Endothelial cell of umbilical vein (primary cell): Measurements from ENCODE around the gene CHIT1. TPM values are rescaled to one million over a fixed set of nuclear protein-coding genes. Genes with fewer than 3 reads are reported as not detected.

Source experiments
- BruUV-seq: library from RNA; stranded (reverse); fragments of 400-500 nt; replicated peaks from 2 replicates; lab custom pipeline; 2021; lab: Mats Ljungman, UMichigan
- CTCF ChIA-PET: fragments of 300-600, 350-600 bp; sonication (Branson Sonifier 250); formaldehyde crosslinking; loops from one replicate; lab custom pipeline; 2021; ENCODE audit warnings: antibody characterized with exemption, inconsistent platforms; lab: Charles Lee
- POLR2A ChIA-PET: fragments of 300-600, 350-600 bp; sonication (Branson Sonifier 250); formaldehyde crosslinking; loops from one replicate; lab custom pipeline; 2021; ENCODE audit warnings: antibody characterized with exemption, inconsistent platforms; lab: Charles Lee
- DNase-seq: peaks from one replicate; pipeline ENCODE4 v3.0.0-alpha.2; 2011; ENCODE audit warnings: low read depth, low spot score
- FAIRE-seq: peaks from 2 replicates; lab custom pipeline; 2011; peaks lifted over from hg19 to GRCh38; lab: Jason Lieb, UNC
- H2AFZ ChIP-seq: 2 replicates; pipeline ENCODE4 v1.6.0; 2012; ENCODE audit warnings: low read depth, low read length, control low read depth, inconsistent platforms
- H3K27ac ChIP-seq: 2 replicates; pipeline ENCODE4 v1.5.1; 2011; ENCODE audit warnings: low read depth, mild to moderate bottlenecking, control low read depth, low read length, moderate library complexity; ENCODE audit not compliant: insufficient read depth
- H3K27me3 ChIP-seq, 2 experiments: 2 replicates each; pipeline versions ENCODE4 v1.6.0 to v1.6.1; 2011; ENCODE audit warnings: low read length in 2 of 2, mixed read lengths in 1 of 2; ENCODE audit not compliant: control insufficient read depth in 2 of 2, insufficient read depth in 2 of 2
- H3K36me3 ChIP-seq, 2 experiments: 2 replicates in 1 of 2; 3 replicates in 1 of 2; pipeline ENCODE4 v1.5.1; 2011; ENCODE audit warnings: low read length in 2 of 2, mild to moderate bottlenecking in 1 of 2, moderate library complexity in 1 of 2; ENCODE audit not compliant: control insufficient read depth in 2 of 2, insufficient read depth in 2 of 2; ENCODE audit errors: extremely low read depth in 1 of 2
- H3K4me1 ChIP-seq: 3 replicates; pipeline ENCODE4 v1.5.1; 2011; ENCODE audit warnings: mild to moderate bottlenecking, low read length; ENCODE audit not compliant: control insufficient read depth, insufficient read depth; ENCODE audit errors: extremely low read depth
- H3K4me2 ChIP-seq: 2 replicates; pipeline ENCODE4 v1.6.1; 2011; ENCODE audit warnings: low read length, control low read depth, mixed read lengths; ENCODE audit not compliant: insufficient read depth
- H3K4me3 ChIP-seq, 3 experiments: fragments of 200-600 bp in 1 of 3; sonication (generic), shearing (Covaris generic) in 1 of 3; replicated peaks in 1 of 3; 2 replicates each; pipeline ENCODE4 v1.5.1; 2011 to 2016; ENCODE audit warnings: control low read depth in 3 of 3, low read length in 3 of 3, mild to moderate bottlenecking in 2 of 3, inconsistent platforms in 1 of 3, low read depth in 1 of 3, moderate library complexity in 1 of 3; ENCODE audit not compliant: insufficient read depth in 1 of 3
- H3K79me2 ChIP-seq: 2 replicates; pipeline ENCODE4 v1.6.0; 2012; ENCODE audit warnings: low read length, inconsistent platforms; ENCODE audit not compliant: control insufficient read depth, insufficient read depth
- H3K9ac ChIP-seq: replicated peaks from 2 replicates; pipeline ENCODE3; 2011; ENCODE audit warnings: low read length, control low read depth; ENCODE audit not compliant: insufficient read depth; ENCODE audit errors: extremely low read depth
- H3K9me1 ChIP-seq: replicated peaks from 3 replicates; pipeline ENCODE4 v1.6.0; 2011; ENCODE audit warnings: mild to moderate bottlenecking, low read length; ENCODE audit not compliant: control insufficient read depth, insufficient read depth; ENCODE audit errors: extremely low read depth
- H3K9me3 ChIP-seq: replicated peaks from 2 replicates; pipeline ENCODE4 v1.5.1; 2012; ENCODE audit warnings: low read length, inconsistent platforms; ENCODE audit not compliant: control insufficient read depth, insufficient read depth
- H4K20me1 ChIP-seq: replicated peaks from 2 replicates; pipeline ENCODE3; 2011; ENCODE audit warnings: mild to moderate bottlenecking, low read length; ENCODE audit not compliant: control insufficient read depth, insufficient read depth; ENCODE audit errors: extremely low read depth
- EZH2 ChIP-seq: IDR thresholded peaks from 2 replicates; pipeline ENCODE4 v1.6.1; 2012; ENCODE audit warnings: borderline replicate concordance, low read depth, mild to moderate bottlenecking, moderate library complexity, low read length, inconsistent platforms; ENCODE audit not compliant: severe bottlenecking
- FOS ChIP-seq: IDR thresholded peaks from 2 replicates; pipeline ENCODE4 v1.6.1; 2011; ENCODE audit warnings: mild to moderate bottlenecking, low read length, moderate library complexity, borderline replicate concordance; ENCODE audit not compliant: insufficient read depth
- GATA2 ChIP-seq: IDR thresholded peaks from 2 replicates; pipeline ENCODE4 v1.7.0; 2011; ENCODE audit warnings: low read depth, mild to moderate bottlenecking, moderate library complexity, mixed read lengths, low read length; ENCODE audit not compliant: insufficient read length, insufficient read depth
- JUN ChIP-seq: IDR thresholded peaks from 2 replicates; pipeline ENCODE4 v1.6.1; 2011; ENCODE audit warnings: borderline replicate concordance, low read depth; ENCODE audit not compliant: insufficient read length, insufficient read depth
- MAX ChIP-seq: IDR thresholded peaks from 2 replicates; pipeline ENCODE4 v1.6.1; 2011; ENCODE audit not compliant: insufficient read depth, insufficient read length
- MYC ChIP-seq: IDR thresholded peaks from one replicate; pipeline ENCODE4 v1.6.1; 2011; ENCODE audit warnings: mild to moderate bottlenecking, low read depth, low read length
- POLR2A ChIP-seq: IDR thresholded peaks from 2 replicates; pipeline ENCODE4 v1.6.1; 2012; ENCODE audit warnings: low read depth, mild to moderate bottlenecking, control low read depth, low read length
- POLR2AphosphoS5 ChIP-seq: IDR thresholded peaks from 2 replicates; pipeline ENCODE4 v1.6.1; 2012; ENCODE audit warnings: low read depth, mild to moderate bottlenecking, control low read depth, low read length, moderate library complexity; ENCODE audit not compliant: insufficient read depth
- dilution Hi-C: fragments of 300-500 bp; cut with MboI; formaldehyde crosslinking; loops from one replicate; pipeline ENCODE4 v1.15.0; 2019; ENCODE audit warnings: low sequenced_read_pairs; ENCODE audit not compliant: extremely low pct_ligation_motif_present
- intact Hi-C: fragments of 100-400 bp; cut with micrococcal nuclease; formaldehyde crosslinking; loops from one replicate; pipeline ENCODE4 v1.10.0; 2022
- polyA plus RNA-seq, 4 experiments: library from polyadenylated mRNA; depleted of rRNA in 3 of 4; stranded (reverse) in 3 of 4; unstranded in 1 of 4; fragments of >200 nt; gene quantifications; 2 replicates each; pipeline versions ENCODE4 v1.2.1 to v1.2.3, GENCODE V29; 2011 to 2012; ENCODE audit warnings: missing spikeins in 1 of 4
- total RNA-seq: library from RNA; stranded (reverse); gene quantifications from 2 replicates; pipeline ENCODE4 v1.2.3, GENCODE V29; 2021
- TF ChIP-seq, protein P1 (sequence below), 2 donors: IDR thresholded peaks; 1 replicate in 1 of 2; 2 replicates in 1 of 2; pipeline ENCODE4 v1.5.1; 2011; ENCODE audit warnings: low read length in 2 of 2, mild to moderate bottlenecking in 2 of 2, moderate library complexity in 2 of 2, control low read depth in 1 of 2, inconsistent platforms in 1 of 2, low read depth in 1 of 2; ENCODE audit not compliant: insufficient read depth in 1 of 2; ENCODE audit errors: extremely low read depth in 1 of 2

Gene CHIT1
- total and polyA plus RNA-seq, 2 donors (not counting 3 experiments of a cell fraction or from before 2014, with no cell fraction given): not detected

GRCh38 chr1:203168256-203168786 is 61.2 kb downstream of the CHIT1 start:
- H3K4me1 ChIP-seq: no peaks in the 10 kb centered on the region
- ChIA-PET POLR2A (no interaction called here), CTCF (interaction anchor here (1.1 to 6.6 kb wide), 3 partner anchors 19 to 128 kb away, joined by 3 to 317 read pairs (median 98); no protein-coding TSS in a partner anchor)
- H2AFZ ChIP-seq: no peak overlapping the region
- TF ChIP-seq MAX (no peak), FOS (no peak), MYC (no peak)
- no peak overlapping the region for H3K4me3 ChIP-seq
- H3K27ac ChIP-seq: no peak overlapping the region
- no peaks in the 10 kb centered on the region for H3K9me3 ChIP-seq
- no peaks in the 10 kb centered on the region for H4K20me1 ChIP-seq
- no peaks in the 10 kb centered on the region for H3K9me1 ChIP-seq
- DNase-seq (no peak), FAIRE-seq (no peak)
- H3K79me2 ChIP-seq: no peaks in the 10 kb centered on the region
- intact Hi-C loops (no loop called here), dilution Hi-C loops (no loop called here)
- no peaks in the 10 kb centered on the region for H3K36me3 ChIP-seq
- H3K9ac ChIP-seq: no peak overlapping the region
- no peak overlapping the region for H3K4me2 ChIP-seq
- H3K27me3 ChIP-seq: peaks cover 0 to 6% of the 10 kb centered on the region in 2 experiments
- BruUV-seq: no TSS peak

GRCh38 chr1:203167913-203168200 is 61.6 kb downstream of the CHIT1 start:
- no peak overlapping the region for H3K9ac ChIP-seq
- H3K4me3 ChIP-seq: no peak overlapping the region
- DNase-seq (no peak), FAIRE-seq (no peak)
- H3K4me1 ChIP-seq: no peaks in the 10 kb centered on the region
- H3K9me1 ChIP-seq: no peaks in the 10 kb centered on the region
- dilution Hi-C loops: no loop called here
- H3K79me2 ChIP-seq: no peaks in the 10 kb centered on the region
- peaks cover 0 to 8% of the 10 kb centered on the region in 2 experiments for H3K27me3 ChIP-seq
- intact Hi-C loops: no loop called here
- no peak overlapping the region for H2AFZ ChIP-seq
- POLR2A ChIA-PET: no interaction called here
- CTCF ChIA-PET: interaction anchor here (6.6 kb wide), 1 partner anchor 49 kb away, joined by 317 read pairs; no protein-coding TSS in a partner anchor
- H3K27ac ChIP-seq: no peak overlapping the region
- no peak overlapping the region for H3K4me2 ChIP-seq
- TF ChIP-seq EZH2 (no peak), MYC (no peak), POLR2AphosphoS5 (no peak), JUN (no peak), POLR2A (no peak), GATA2 (no peak), FOS (no peak), MAX (no peak)
- TF ChIP-seq, protein P1, sequence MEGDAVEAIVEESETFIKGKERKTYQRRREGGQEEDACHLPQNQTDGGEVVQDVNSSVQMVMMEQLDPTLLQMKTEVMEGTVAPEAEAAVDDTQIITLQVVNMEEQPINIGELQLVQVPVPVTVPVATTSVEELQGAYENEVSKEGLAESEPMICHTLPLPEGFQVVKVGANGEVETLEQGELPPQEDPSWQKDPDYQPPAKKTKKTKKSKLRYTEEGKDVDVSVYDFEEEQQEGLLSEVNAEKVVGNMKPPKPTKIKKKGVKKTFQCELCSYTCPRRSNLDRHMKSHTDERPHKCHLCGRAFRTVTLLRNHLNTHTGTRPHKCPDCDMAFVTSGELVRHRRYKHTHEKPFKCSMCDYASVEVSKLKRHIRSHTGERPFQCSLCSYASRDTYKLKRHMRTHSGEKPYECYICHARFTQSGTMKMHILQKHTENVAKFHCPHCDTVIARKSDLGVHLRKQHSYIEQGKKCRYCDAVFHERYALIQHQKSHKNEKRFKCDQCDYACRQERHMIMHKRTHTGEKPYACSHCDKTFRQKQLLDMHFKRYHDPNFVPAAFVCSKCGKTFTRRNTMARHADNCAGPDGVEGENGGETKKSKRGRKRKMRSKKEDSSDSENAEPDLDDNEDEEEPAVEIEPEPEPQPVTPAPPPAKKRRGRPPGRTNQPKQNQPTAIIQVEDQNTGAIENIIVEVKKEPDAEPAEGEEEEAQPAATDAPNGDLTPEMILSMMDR (IDR thresholded peaks at IDR 0.05; ENCODE audit: extremely low read depth in 1 of 2, insufficient read depth in 1 of 2, low read depth in 1 of 2, low read length in 2 of 2): no peak
- H3K36me3 ChIP-seq: no peaks in the 10 kb centered on the region
- no peaks in the 10 kb centered on the region for H3K9me3 ChIP-seq
- H4K20me1 ChIP-seq: no peaks in the 10 kb centered on the region
- BruUV-seq: no TSS peak
